GM23338 (cell line): ENCODE data around the gene RAB27B.

ENCODE experiments used
- CREB1 ChIP-seq: fragments of 250-450 bp; sonication (Bioruptor Pico); IDR thresholded peaks from 2 replicates; pipeline ENCODE4 v1.5.0; 2020; ENCODE audit warnings: low read depth, mild to moderate bottlenecking, moderate library complexity
- CTCF ChIP-seq, 2 experiments: fragments of 200-600 bp in 1 of 2; sonication (generic) in 1 of 2; conservative IDR thresholded peaks; 2 replicates each; pipeline versions ENCODE4 v1.5.1 to v1.6.1; 2016 to 2017; ENCODE audit warnings: antibody characterized with exemption in 2 of 2, low read depth in 2 of 2, mild to moderate bottlenecking in 2 of 2, moderate library complexity in 1 of 2
- EZH2 ChIP-seq: fragments of 200-600 bp; sonication (generic); IDR thresholded peaks from one replicate; pipeline ENCODE4 v1.8.0; 2017; ENCODE audit warnings: antibody characterized with exemption, mild to moderate bottlenecking, low read depth; ENCODE audit not compliant: unreplicated experiment
- EZH2phosphoT487 ChIP-seq: fragments of 200-600 bp; sonication (generic); IDR thresholded peaks from one replicate; pipeline ENCODE4 v1.8.1; 2018; ENCODE audit warnings: antibody characterized with exemption; ENCODE audit not compliant: unreplicated experiment
- NANOG ChIP-seq: IDR thresholded peaks from 2 replicates; pipeline ENCODE4 v1.6.1; 2016; ENCODE audit warnings: antibody characterized with exemption, borderline replicate concordance
- POLR2AphosphoS5 ChIP-seq: IDR thresholded peaks from 2 replicates; pipeline ENCODE4 v1.6.1; 2016; ENCODE audit warnings: antibody characterized with exemption, low read depth
- REST ChIP-seq: IDR thresholded peaks from one replicate; pipeline ENCODE4 v1.6.1; 2018; ENCODE audit warnings: antibody characterized with exemption; ENCODE audit not compliant: unreplicated experiment
- STAT1 ChIP-seq: IDR thresholded peaks from one replicate; pipeline ENCODE4 v1.6.1; 2016; ENCODE audit warnings: antibody characterized with exemption; ENCODE audit not compliant: unreplicated experiment

DNA sequence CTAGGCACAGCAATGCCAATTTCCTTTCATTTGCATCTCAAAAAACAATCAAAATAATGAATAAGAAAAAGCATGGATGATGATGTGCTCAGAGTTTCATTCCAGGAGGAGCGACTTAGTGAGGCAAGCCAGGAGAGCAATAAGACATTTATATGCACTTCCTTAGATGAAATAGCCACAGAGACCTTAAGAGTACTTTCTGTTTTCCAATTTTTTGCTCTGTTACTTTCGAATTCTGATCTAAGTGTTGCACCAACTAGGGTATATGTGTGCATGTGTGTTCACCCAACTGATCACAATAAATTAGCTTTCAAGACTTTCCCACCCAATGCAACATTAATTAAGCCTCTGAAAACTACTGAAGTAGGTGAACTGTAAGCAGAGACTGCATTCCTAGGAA lies 709 bp downstream of the RAB27B start:
- TF ChIP-seq CTCF (conservative IDR thresholded peaks at IDR 0.05; ENCODE audit: low read depth in 2 of 2) (no peak), EZH2phosphoT487 (no peak), STAT1 (no peak), REST (no peak), POLR2AphosphoS5 (no peak), CREB1 (CRISPR knock-in tag) (no peak), EZH2 (no peak), NANOG (no peak)
